GM12892 (cell line): ENCODE data around the gene SHANK3.

Experiments used
- DNase-seq: peaks from one replicate; pipeline ENCODE4 v3.0.0; 2011; ENCODE audit not compliant: insufficient read length
- FAIRE-seq: peaks from 2 replicates; lab custom pipeline; 2011; peaks lifted over from hg19 to GRCh38; lab: Jason Lieb, UNC
- POLR2A ChIP-seq: IDR thresholded peaks from 2 replicates; pipeline ENCODE4 v1.6.1; 2011; ENCODE audit warnings: low read depth, low read length, control low read depth
- POLR2AphosphoS5 ChIP-seq: IDR thresholded peaks from 2 replicates; pipeline ENCODE4 v1.6.1; 2011; ENCODE audit warnings: low read depth, low read length, control low read depth
- TAF1 ChIP-seq: IDR thresholded peaks from 2 replicates; pipeline ENCODE4 v1.6.1; 2011; ENCODE audit warnings: low read depth, mild to moderate bottlenecking, control low read depth, low read length, borderline replicate concordance

Gene SHANK3

DNA sequence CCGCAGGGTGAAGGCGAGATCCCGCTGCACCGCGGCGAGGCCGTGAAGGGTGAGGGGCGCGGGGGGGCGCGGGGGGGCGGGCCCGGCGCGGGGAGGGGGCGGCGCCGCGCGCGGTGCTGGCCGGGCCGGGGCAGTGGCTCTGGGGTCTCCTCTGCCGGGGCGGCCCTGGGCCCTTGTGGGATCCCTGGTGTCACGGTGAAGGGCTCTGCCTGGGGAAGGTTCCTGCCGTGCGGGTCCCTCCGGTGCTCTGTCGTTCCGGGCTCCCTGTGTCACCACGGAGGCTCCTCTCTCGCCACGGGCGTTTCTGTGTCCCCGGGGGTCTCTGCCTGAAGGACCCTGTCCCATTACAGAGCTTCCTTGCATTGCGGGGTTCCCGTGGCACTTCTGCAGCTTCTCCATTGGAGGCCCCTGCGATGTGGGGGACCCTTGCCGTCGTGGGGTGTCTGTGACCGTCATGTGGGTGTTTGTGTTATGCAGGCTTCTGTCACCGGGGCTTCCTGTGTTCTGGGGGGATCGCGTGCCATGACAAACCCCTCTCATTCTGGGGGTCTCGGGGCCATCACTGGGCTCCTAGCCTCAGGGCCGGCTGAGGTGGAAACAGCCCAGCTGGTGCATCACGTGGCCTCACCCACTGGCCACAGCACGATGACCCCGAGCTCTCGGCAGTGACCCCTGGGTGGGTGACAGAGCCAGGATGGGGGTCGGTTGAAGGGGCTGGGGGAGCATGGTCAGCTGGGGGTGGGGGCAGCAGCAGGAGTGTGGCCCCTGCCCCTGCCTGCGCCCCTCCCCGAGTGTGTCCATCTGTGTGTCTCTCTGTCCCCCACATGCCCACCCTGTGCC, 25.3 kb downstream of the SHANK3 start:
- DNase-seq (no peak), FAIRE-seq (no peak)
- TF ChIP-seq POLR2A (no peak), TAF1 (no peak)

DNA sequence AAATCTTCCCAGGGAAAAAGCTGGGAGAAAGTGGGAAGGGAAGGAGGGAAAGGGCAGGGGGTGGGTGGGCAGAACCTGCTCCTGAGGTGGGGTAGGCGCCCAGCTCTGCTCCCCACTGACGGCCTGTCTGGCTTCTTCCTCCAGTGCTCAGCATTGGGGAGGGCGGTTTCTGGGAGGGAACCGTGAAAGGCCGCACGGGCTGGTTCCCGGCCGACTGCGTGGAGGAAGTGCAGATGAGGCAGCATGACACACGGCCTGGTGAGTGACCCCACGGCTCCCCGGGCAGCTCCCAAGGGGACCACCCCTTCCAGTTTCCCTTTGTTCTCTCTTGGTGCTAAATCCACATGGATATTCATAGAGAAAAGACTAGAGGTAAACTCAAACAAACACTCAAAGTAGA, 25.9 kb downstream of the SHANK3 start:
- FAIRE-seq (no peak), DNase-seq (no peak)
- TF ChIP-seq POLR2A (no peak), POLR2AphosphoS5 (no peak), TAF1 (no peak)

DNA sequence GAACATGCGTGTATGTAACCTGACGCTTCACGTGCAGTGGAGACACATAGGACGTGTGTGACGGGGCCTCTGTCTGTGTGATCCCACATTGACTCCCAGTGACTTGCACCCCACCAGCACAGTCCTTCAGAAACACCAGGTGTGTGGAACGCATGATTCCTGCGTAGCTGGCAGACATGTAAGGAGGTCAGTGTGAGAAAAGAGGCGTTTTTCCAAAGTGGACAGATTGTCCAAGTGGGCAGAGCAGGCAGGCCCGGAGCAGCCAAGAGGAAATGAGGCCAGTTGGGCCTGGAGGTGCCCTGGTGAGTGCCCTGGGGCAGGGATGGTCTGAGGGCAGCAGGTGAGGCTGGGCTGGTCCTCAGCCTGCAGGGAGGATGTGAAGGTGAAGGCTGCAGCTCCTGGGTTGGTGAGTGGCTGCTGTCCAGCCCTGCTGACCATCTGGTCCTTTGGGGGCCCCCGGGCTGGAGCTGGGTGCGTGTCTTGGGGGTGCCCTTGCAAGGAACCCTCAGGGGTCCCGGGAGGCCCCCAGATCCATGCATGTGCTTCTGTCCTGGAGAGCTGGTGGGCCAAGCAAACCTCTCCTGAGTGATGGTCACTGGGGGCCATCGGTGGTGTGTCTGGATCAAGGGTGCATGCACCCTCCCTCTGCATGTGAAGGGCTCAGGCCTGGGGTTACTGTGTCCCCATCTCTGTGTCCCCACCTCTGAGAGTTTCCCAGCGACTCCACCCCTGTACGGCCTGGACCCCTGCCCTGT, 26.6 kb downstream of the SHANK3 start:
- TF ChIP-seq POLR2AphosphoS5 (no peak), TAF1 (no peak), POLR2A (no peak)
- FAIRE-seq (no peak), DNase-seq (no peak)

DNA sequence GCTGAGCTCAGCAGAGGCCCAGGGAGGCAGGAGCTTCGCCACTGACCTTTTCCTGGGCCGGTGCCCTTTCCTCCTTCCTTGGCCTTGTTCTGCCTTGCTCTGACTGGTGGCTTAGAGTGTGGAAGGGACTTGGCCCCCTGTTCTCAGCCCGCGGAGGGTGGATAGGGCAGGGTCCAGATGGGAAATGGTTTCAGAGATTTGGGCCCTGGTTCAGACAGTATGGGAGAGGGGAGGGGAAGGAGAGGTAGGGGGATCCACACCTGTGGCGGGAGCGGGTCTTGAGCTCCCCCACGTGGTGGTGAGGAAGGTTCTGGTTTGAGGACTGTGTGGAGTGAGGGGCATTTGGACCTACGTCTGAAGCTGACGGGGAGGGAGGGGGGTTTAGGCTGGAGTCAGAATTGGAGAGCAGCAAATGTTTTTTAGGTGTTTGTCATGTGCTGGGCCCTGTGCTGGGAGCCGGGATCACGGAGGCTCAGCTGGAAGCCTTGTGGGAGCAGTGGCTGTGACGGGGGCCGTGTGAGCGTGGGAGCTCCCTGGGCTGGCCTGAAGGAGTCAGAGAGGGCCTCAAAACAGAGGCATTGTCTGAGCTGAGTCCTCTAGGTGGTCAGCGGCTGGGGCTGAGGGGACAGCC, 27.2 kb downstream of the SHANK3 start:
- FAIRE-seq = no peak
- TF ChIP-seq POLR2A (no peak), POLR2AphosphoS5 (no peak), TAF1 (no peak)
- DNase-seq = no peak

DNA sequence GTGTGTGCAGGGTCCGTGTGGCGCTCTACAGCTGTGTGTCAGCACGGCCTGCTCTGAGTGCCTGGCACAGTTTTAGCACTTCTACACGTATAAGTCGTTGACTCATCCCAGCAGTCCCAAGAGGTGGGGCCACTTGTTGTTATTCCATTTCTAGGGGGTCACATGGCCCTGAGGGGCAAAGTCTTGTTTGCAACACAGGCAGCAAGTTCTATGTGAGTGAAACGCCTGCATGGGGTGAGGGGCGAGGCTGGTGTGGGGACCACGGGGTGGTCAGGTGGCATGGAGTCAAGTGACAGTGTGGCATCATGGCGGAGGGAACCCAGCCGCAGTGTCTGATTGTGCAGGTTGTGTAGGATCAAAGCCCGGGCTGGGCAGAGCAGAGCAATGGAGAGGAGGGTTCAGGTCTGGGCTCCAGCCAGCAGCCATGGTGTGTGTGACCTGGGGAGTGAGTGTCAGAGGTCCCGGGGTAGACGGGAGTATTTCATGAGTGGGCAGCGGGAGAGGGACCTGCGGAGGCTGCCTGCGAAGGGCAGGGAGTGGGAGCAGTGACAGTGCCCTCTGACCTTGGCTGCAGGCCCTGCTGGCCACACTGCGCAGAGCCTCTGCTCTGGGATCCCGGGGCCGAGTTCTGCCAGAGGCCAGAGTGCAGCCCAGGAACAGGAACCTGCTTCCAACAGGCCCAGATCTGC, 27.9 kb downstream of the SHANK3 start:
- TF ChIP-seq POLR2A (no peak), TAF1 (no peak), POLR2AphosphoS5 (no peak)
- FAIRE-seq (no peak), DNase-seq (no peak)

DNA sequence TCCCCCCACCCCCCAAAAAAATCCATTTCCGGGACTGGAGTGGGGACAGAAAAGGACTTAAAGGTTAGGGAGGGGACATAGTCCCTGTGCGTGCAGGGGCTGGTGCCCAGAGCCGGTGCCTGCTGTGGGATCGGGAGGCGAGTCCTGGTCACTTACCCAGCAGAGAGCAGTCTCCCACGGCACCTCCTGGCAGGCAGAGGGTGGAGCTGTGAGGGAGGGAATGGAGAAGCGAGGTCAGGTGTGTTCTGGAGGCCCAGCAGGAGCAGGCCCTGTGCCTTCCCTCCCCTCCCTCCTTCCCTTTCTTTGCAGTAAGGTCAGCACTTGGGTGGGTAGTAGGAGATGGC, 28.4 kb downstream of the SHANK3 start:
- FAIRE-seq (no peak), DNase-seq (no peak)
- no peak for TF ChIP-seq POLR2AphosphoS5
- TF ChIP-seq TAF1 = no peak
- no peak for TF ChIP-seq POLR2A

DNA sequence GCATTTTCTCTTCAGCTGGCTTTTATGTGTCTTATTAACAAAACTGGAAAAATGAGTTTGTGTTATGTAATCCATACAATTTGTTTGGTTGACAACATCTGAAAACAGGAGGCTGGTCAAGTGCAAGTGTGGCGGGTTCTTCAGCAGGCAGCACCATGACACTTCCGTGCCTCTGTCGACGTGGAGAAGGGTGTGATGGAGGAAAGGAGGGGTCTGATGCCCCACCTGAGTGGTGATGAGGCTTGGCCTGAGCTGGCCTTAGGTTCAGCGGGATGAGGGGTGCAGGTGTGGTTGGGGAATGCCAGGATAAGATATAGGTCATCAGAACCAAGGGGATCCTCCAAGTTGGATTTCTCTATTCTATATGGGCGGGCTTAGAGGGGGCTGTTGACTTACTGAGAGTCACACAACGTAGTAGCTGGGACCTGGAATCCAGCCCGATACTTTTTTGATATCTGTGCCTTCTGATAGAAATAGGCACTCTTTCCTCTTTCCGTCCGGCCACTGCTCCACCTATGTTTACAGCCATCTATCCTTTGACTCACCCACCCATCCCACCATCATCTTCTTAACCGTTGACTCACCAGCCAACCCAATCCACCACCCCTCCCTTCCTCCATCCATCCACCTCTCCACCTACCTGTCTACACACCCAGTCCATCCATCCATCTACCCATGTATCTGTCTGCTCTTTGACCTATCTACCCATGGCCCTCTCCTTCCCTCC, 29.0 kb downstream of the SHANK3 start:
- no peak for FAIRE-seq
- TF ChIP-seq POLR2AphosphoS5 (no peak), POLR2A (no peak), TAF1 (no peak)
- DNase-seq = no peak

DNA sequence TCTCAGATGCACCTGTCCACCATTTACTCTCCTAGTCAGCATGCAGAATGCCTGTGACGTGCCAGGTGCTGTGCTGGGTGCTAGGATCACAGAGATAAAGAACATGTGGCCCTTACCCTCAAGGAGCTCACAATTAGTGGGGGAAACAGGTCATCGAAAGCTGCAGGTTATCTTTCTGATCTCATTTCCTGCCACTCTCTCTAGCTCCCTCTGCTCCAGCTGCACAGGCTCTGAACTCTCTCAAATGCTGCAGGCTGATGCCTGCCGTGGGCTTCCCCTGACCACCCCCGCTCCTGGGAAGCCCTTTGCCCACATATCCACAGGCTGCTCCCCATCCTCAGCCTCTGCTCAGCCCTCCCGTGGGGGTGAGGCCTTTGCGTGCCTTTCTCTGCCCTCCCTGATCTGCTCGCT, 29.6 kb downstream of the SHANK3 start:
- DNase-seq = no peak
- FAIRE-seq = no peak
- TF ChIP-seq TAF1 (no peak), POLR2A (no peak), POLR2AphosphoS5 (no peak)

DNA sequence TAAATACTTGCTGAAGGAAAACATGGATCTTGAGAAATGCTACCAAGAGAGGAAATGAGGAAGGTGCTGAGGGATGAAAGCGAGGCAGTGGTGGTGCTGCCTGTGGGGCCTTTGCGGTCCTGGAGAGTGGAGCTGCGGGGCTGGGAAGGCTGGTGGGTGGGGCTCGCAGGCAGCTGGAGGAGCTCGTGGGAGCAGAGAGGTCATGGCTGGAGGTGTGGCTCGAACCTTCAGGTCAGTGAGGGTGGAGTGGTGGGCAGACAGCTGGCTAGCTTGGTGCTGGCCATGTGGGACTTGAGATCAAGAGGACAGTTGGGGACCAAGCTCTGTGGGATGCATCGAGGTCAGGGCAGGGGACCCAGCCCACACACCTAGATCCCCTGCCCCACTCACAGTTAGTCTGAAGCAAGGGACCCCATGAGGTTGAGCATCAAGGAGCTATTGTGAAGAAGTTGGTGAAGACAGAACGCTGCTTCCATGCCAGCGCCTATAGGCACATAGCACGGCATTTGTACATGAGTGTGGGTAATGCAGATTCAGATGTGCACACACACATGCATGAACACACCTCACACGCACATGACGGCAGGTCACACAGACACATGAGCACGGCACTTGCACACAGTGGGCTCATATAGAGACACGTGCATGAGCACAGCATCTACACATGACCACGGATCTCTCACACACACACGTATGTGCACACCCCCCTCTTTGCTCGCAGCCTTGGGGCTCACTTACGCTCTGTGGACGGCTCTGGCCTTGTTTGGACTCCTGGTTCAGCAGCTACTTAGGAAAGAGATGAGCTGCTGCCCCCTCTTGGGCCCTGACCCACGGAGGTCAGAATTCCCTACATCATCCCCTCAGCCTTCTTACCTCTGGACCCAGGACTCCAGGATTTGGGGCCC, 30.4 kb downstream of the SHANK3 start:
- no peak for FAIRE-seq

DNA sequence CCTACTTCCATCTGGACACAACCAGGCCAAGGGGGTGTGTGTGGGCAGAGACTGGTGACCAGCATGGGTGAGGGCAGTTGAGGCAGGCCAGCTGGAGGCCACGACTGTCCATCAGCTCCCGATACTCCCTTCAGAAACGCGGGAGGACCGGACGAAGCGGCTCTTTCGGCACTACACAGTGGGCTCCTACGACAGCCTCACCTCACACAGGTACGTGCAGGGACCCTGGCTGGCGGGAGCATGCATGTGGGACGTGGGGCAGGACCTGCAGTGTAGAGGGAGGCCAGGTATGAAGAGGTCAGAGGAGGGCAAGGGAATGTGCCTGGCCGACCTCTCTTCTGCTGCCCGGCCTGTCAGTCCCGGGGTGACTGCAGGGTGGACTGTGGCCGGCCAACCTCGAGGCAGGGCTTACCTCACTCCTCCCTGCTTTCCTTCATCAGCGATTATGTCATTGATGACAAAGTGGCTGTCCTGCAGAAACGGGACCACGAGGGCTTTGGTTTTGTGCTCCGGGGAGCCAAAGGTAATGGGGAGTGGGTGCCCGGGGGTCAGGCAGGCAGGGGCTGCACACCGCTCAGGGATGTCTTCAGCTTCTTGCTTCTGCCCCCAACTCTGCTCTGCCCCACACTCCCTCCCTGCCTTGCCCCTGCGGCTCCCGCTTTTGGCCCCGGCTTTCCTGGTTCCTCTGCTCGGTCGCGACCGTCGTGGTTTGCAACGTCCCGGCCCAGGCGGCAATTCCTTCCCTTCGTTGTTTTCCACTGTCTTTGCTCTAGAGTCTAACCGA, 31.3 kb downstream of the SHANK3 start:
- DNase-seq (no peak), FAIRE-seq (no peak)
- TF ChIP-seq POLR2AphosphoS5 = no peak
- no peak for TF ChIP-seq TAF1

More for the DNA sequence above, 30.4 kb downstream of the SHANK3 start:
- TF ChIP-seq POLR2A = no peak
- TF ChIP-seq POLR2AphosphoS5 = no peak
- no peak for TF ChIP-seq TAF1
- no peak for DNase-seq
